H1 (cell line): ENCODE measurements around the gene RCC1.

ENCODE experiments used
- BACH1 ChIP-seq: IDR thresholded peaks from 2 replicates; pipeline ENCODE4 v1.6.1; 2012; ENCODE audit warnings: low read length, improper control_type of control experiment
- CEBPB ChIP-seq: IDR thresholded peaks from 2 replicates; pipeline ENCODE4 v1.6.1; 2012; ENCODE audit warnings: low read depth, low read length
- E2F6 ChIP-seq: IDR thresholded peaks from 2 replicates; pipeline ENCODE4 v1.6.1; 2012; ENCODE audit warnings: inconsistent platforms
- EZH2 ChIP-seq: fragments of 200-600 bp; sonication (generic); IDR thresholded peaks from 2 replicates; pipeline ENCODE4 v1.7.1; 2012; ENCODE audit warnings: low read depth, mild to moderate bottlenecking, moderate library complexity, low read length, inconsistent platforms; ENCODE audit not compliant: severe bottlenecking
- JUND ChIP-seq: IDR thresholded peaks from 2 replicates; pipeline ENCODE4 v1.6.1; 2011; ENCODE audit warnings: mild to moderate bottlenecking, improper control_type of control experiment, low read length
- KDM1A ChIP-seq: fragments of 200-600, 300-600 bp; sonication (generic); IDR thresholded peaks from 2 replicates; pipeline ENCODE4 v1.7.1; 2016; ENCODE audit warnings: mild to moderate bottlenecking, low read length, borderline replicate concordance
- POLR2A ChIP-seq, 2 experiments: IDR thresholded peaks; 1 replicate in 1 of 2; 2 replicates in 1 of 2; pipeline ENCODE4 v1.6.1; 2011; ENCODE audit warnings: low read depth in 2 of 2, low read length in 2 of 2, mild to moderate bottlenecking in 2 of 2; ENCODE audit errors: control extremely low read depth in 1 of 2
- POLR2AphosphoS5 ChIP-seq: IDR thresholded peaks from 2 replicates; pipeline ENCODE4 v1.6.1; 2011; ENCODE audit warnings: low read depth, low read length
- TAF1 ChIP-seq: IDR thresholded peaks from 2 replicates; pipeline ENCODE4 v1.6.1; 2011; ENCODE audit warnings: mild to moderate bottlenecking, low read depth, low read length
- YY1 ChIP-seq: IDR thresholded peaks from 2 replicates; pipeline ENCODE4 v1.6.1; 2011; ENCODE audit warnings: low read depth, mild to moderate bottlenecking, low read length
- ZNF274 ChIP-seq: IDR thresholded peaks from 2 replicates; pipeline ENCODE4 v1.7.0; 2012; ENCODE audit warnings: low read length, borderline replicate concordance; ENCODE audit errors: extremely low read depth
- TF ChIP-seq, protein P1 (sequence below), 3 experiments: IDR thresholded peaks; 1 replicate in 2 of 3; 2 replicates in 1 of 3; pipeline versions ENCODE4 v1.5.1 to v1.6.1; 2011; ENCODE audit warnings: low read length in 3 of 3, mild to moderate bottlenecking in 3 of 3, inconsistent platforms in 2 of 3, low read depth in 1 of 3, moderate library complexity in 1 of 3; ENCODE audit not compliant: insufficient read depth in 1 of 3; ENCODE audit errors: control extremely low read depth in 1 of 3
- TF ChIP-seq, protein P2 (sequence below): IDR thresholded peaks from 2 replicates; pipeline ENCODE4 v1.6.1; 2012; ENCODE audit warnings: low read length, inconsistent platforms

DNA sequence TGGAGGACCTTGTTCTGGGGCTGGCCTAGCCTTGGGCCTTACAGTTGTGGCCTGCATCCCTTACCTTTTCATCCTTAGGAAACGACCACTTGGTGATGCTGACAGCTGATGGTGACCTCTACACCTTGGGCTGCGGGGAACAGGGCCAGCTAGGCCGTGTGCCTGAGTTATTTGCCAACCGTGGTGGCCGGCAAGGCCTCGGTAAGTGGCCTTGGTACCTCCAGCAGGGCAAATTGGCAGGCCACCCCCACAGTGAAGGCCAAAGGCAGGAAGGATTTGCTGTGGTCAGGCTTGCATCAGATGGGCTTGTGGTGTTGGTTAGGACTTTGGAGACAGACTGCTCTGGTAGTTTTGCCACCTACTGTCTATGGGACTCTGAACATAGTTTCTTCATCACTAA, 29.3 kb downstream of the RCC1 start:
- TF ChIP-seq ZNF274: no peak
- TF ChIP-seq, protein P1, sequence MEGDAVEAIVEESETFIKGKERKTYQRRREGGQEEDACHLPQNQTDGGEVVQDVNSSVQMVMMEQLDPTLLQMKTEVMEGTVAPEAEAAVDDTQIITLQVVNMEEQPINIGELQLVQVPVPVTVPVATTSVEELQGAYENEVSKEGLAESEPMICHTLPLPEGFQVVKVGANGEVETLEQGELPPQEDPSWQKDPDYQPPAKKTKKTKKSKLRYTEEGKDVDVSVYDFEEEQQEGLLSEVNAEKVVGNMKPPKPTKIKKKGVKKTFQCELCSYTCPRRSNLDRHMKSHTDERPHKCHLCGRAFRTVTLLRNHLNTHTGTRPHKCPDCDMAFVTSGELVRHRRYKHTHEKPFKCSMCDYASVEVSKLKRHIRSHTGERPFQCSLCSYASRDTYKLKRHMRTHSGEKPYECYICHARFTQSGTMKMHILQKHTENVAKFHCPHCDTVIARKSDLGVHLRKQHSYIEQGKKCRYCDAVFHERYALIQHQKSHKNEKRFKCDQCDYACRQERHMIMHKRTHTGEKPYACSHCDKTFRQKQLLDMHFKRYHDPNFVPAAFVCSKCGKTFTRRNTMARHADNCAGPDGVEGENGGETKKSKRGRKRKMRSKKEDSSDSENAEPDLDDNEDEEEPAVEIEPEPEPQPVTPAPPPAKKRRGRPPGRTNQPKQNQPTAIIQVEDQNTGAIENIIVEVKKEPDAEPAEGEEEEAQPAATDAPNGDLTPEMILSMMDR (IDR thresholded peaks at IDR 0.05; ENCODE audit: control extremely low read depth in 1 of 3, insufficient read depth in 1 of 3, low read depth in 1 of 3, low read length in 3 of 3): no peak
- no peak for TF ChIP-seq POLR2A (IDR thresholded peaks at IDR 0.05; ENCODE audit: control extremely low read depth in 1 of 2, low read depth in 2 of 2, low read length in 2 of 2)
- TF ChIP-seq CEBPB: no peak
- no peak for TF ChIP-seq EZH2
- TF ChIP-seq, protein P2, sequence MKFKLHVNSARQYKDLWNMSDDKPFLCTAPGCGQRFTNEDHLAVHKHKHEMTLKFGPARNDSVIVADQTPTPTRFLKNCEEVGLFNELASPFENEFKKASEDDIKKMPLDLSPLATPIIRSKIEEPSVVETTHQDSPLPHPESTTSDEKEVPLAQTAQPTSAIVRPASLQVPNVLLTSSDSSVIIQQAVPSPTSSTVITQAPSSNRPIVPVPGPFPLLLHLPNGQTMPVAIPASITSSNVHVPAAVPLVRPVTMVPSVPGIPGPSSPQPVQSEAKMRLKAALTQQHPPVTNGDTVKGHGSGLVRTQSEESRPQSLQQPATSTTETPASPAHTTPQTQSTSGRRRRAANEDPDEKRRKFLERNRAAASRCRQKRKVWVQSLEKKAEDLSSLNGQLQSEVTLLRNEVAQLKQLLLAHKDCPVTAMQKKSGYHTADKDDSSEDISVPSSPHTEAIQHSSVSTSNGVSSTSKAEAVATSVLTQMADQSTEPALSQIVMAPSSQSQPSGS: no peak
- TF ChIP-seq E2F6: no peak
- no peak for TF ChIP-seq JUND
- TF ChIP-seq YY1: no peak
- TF ChIP-seq POLR2AphosphoS5: no peak
- TF ChIP-seq TAF1: no peak
- no peak for TF ChIP-seq KDM1A
- TF ChIP-seq BACH1: no peak
